Inferior parietal cortex (tissue), 1 donor: ENCODE results near the gene LDLRAP1.

Experiments used
- DNase-seq: peaks from one replicate; pipeline ENCODE4 v3.0.0-alpha.2; 2016; ENCODE audit errors: extremely low spot score

The LDLRAP1 gene

GRCh38 chr1:25562101-25562927, 18.9 kb downstream of the LDLRAP1 start:
- DNase-seq = no peak

- no peak for DNase-seq
These were observed 19.5 kb downstream of the LDLRAP1 start for GRCh38 chr1:25562928-25563283.

- peak; percentile 81 for DNase-seq
These were observed 20.2 kb downstream of the LDLRAP1 start for GRCh38 chr1:25563330-25564215.

GRCh38 chr1:25564777-25565574, 21.6 kb downstream of the LDLRAP1 start:
- DNase-seq = no peak

GRCh38 chr1:25565626-25566025, 22.2 kb downstream of the LDLRAP1 start:
- no peak for DNase-seq

- no peak for DNase-seq
These were observed 22.8 kb downstream of the LDLRAP1 start for GRCh38 chr1:25566176-25566729.

GRCh38 chr1:25566730-25567341, 23.4 kb downstream of the LDLRAP1 start:
- peak; percentile 57 for DNase-seq

- no peak for DNase-seq
These were observed 24.3 kb downstream of the LDLRAP1 start for GRCh38 chr1:25567710-25568089.

GRCh38 chr1:25568090-25568833, 24.9 kb downstream of the LDLRAP1 start:
- DNase-seq = peak; percentile 83

- no peak for DNase-seq
These were observed 25.6 kb downstream of the LDLRAP1 start for GRCh38 chr1:25568834-25569596.

GRCh38 chr1:25569597-25570396, 26.4 kb downstream of the LDLRAP1 start:
- DNase-seq = no peak

GRCh38 chr1:25570798-25571521, 27.6 kb downstream of the LDLRAP1 start:
- no peak for DNase-seq

- no peak for DNase-seq
These were observed 28.1 kb downstream of the LDLRAP1 start for GRCh38 chr1:25571522-25571970.

GRCh38 chr1:25572107-25572506, 28.7 kb downstream of the LDLRAP1 start:
- DNase-seq = no peak

- no peak for DNase-seq
These were observed 29.5 kb downstream of the LDLRAP1 start for GRCh38 chr1:25572708-25573590.

- no peak for DNase-seq
These were observed 30.2 kb downstream of the LDLRAP1 start for GRCh38 chr1:25573591-25573930.

- DNase-seq = no peak
These were observed 30.6 kb downstream of the LDLRAP1 start for GRCh38 chr1:25573961-25574360.
